A549 treated with RU486 at 1 μM for 4 hours (cell line): Measurements from ENCODE around the gene PHIP. TPM values are rescaled to one million over a fixed set of nuclear protein-coding genes. Genes with fewer than 3 reads are reported as not detected.

ENCODE experiments used
- total RNA-seq: library from RNA; stranded (reverse); fragments of 200-300 nt; extraction: Qiagen RNA extraction; gene quantifications from 5 replicates; pipeline ENCODE4 v1.2.3, GENCODE V29; 2022; ENCODE audit warnings: low read depth

PHIP gene
- total RNA-seq: 1.7 to 5.9 TPM (median 5.8 TPM) in 5 replicates

GRCh38 chr6:79078075-79078969, at the start of gene PHIP:
TSS of gene PHIP (minus strand) at chr6:79078254. CDS start at chr6:79078068, 186 bp downstream.

Other genes with a start within 250 kb of the PHIP start
- gene IRAK1BP1, start 210.7 kb downstream of the PHIP start, total RNA-seq: 0.64 to 0.87 TPM (median 0.74 TPM) in 5 replicates
- 56.0 to 72.1 TPM (median 64.7 TPM) in 5 replicates for gene HMGN3, start 156.4 kb upstream of the PHIP start, total RNA-seq